HG02642 (cell line): Measurements from ENCODE around the gene ACOX3.
A peak's percentile ranks its signal among the peaks of the same experiment; 100 is the strongest.
"Not testable (repeated sequence)": the region's sequence is repeated elsewhere in the genome, so short reads cannot be mapped to it uniquely, and the experiment has no call there.

ENCODE experiments used
- ATAC-seq: cut with Tn5 transposase; IDR thresholded peaks from one replicate; pipeline ENCODE4 v1.9.1; 2021; ENCODE audit warnings: mild to moderate bottlenecking; ENCODE audit not compliant: unreplicated experiment, poor library complexity

ACOX3 gene

GRCh38 chr4:8392591-8393190 is 47.8 kb downstream of the ACOX3 start:
- ATAC-seq, result no peak

- ATAC-seq, result peak; percentile 91
These were observed 48.6 kb downstream of the ACOX3 start for GRCh38 chr4:8391972-8392371.

GRCh38 chr4:8391071-8391470 is 49.5 kb downstream of the ACOX3 start:
- no peak for ATAC-seq

- no peak for ATAC-seq
These were observed 49.9 kb downstream of the ACOX3 start for GRCh38 chr4:8390577-8390976.

GRCh38 chr4:8388528-8388870 is 52.0 kb downstream of the ACOX3 start:
- ATAC-seq, result no peak

GRCh38 chr4:8387615-8388527 is 52.7 kb downstream of the ACOX3 start:
- ATAC-seq, result no peak

- no peak for ATAC-seq
These were observed 53.3 kb downstream of the ACOX3 start for GRCh38 chr4:8387194-8387593.

- no peak for ATAC-seq
These were observed 53.8 kb downstream of the ACOX3 start for GRCh38 chr4:8386731-8387130.

GRCh38 chr4:8386131-8386530 is 54.4 kb downstream of the ACOX3 start:
- not testable (repeated sequence) for ATAC-seq

- ATAC-seq, result no peak
These were observed 54.9 kb downstream of the ACOX3 start for GRCh38 chr4:8385611-8386010.

- ATAC-seq, result no peak
These were observed 55.4 kb downstream of the ACOX3 start for GRCh38 chr4:8385106-8385505.

- no peak for ATAC-seq
These were observed 56.0 kb downstream of the ACOX3 start for GRCh38 chr4:8384397-8385060.

GRCh38 chr4:8383451-8384160 is 56.9 kb downstream of the ACOX3 start:
- ATAC-seq, result no peak

GRCh38 chr4:8383016-8383415 is 57.5 kb downstream of the ACOX3 start:
- ATAC-seq, result no peak

- ATAC-seq, result no peak
These were observed 58.5 kb downstream of the ACOX3 start for GRCh38 chr4:8381814-8382581.

GRCh38 chr4:8380511-8381415 is 59.8 kb downstream of the ACOX3 start:
- no peak for ATAC-seq

- no peak for ATAC-seq
These were observed 60.8 kb downstream of the ACOX3 start for GRCh38 chr4:8379771-8380170.

GRCh38 chr4:8379281-8379680 is 61.2 kb downstream of the ACOX3 start:
- ATAC-seq, result no peak

- no peak for ATAC-seq
These were observed 61.7 kb downstream of the ACOX3 start for GRCh38 chr4:8378776-8379175.
